NT2/D1 (cell line): ENCODE data around the gene PFKM.

Experiments used
- SUZ12 ChIP-seq: IDR thresholded peaks from 2 replicates; pipeline ENCODE4 v1.6.1; 2011; ENCODE audit not compliant: insufficient read length, insufficient read depth; ENCODE audit errors: extremely low read depth
- YY1 ChIP-seq: IDR thresholded peaks from 2 replicates; pipeline ENCODE4 v1.6.1; 2011; ENCODE audit not compliant: insufficient read length, insufficient read depth

DNA sequence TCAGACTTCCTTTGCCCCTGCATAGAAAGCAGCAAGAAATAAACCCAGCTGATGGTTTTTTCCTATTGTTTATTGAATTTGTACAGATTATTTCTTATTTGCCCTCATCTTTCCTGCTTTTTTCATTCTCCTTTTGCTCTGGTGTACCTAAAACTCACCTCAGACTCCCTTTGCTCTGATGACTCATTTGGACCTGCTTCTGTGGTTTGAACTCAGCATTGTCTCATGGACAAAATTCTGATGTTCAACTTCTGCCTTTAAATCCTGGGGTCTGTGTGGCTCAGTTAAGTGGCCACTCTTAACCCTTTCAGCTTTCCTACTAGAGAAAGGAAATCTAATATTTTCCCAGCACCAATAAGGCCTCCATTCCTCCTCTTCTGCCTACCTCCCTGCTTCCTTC is 9.7 kb upstream of the PFKM start:
- TF ChIP-seq SUZ12 (no peak), YY1 (no peak)
